Loucy (cell line): ENCODE results near the gene TBKBP1.

Experiments
- CTCF ChIP-seq: fragments of 200-600 bp; sonication (generic); conservative IDR thresholded peaks from 2 replicates; pipeline ENCODE4 v1.5.1; 2014; ENCODE audit warnings: mild to moderate bottlenecking, antibody characterized with exemption, low read length
- EZH2phosphoT487 ChIP-seq: fragments of 200-600 bp; IDR thresholded peaks from 2 replicates; pipeline ENCODE4 v1.6.1; 2018; ENCODE audit warnings: antibody characterized with exemption, mild to moderate bottlenecking, moderate library complexity, borderline replicate concordance

DNA sequence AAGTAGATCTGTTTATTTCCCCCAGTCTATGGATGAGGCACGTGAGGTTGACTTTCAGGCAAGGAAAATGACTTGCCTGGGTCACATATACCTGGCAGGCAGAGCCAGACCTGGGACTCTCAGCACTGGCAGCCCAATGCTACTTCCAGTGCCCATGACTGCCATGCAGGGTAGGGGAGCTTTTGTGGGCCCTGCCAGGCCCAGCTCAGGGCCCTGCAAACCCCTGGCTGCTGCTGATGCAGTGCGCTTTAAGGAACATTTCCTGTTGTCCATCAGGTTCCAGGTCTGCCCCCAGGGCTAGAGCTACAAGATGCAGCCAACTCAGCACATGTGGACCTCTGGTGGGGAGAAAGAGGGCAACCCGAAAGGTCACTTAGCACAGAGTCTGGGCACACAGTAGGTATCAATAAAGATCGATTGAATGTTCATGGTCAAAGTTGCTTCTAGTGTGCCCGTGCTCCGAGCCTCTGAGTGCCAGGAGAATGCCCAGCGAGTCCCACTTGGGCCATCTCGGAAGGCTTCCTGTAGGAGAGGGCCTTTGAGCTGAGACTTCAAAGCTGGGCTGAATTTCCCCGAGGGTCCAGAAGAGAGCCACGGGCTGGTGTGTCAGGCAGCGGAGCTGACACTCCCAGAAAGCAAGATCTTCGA, 38.6 kb downstream of the TBKBP1 start:
- TF ChIP-seq CTCF (no peak), EZH2phosphoT487 (no peak)
